ENCODE measurements around the gene XPO4.
A peak's percentile ranks its signal among the peaks of the same experiment; 100 is the strongest.

XPO4 gene

GRCh38 chr13:20822406-20822805 is 80.1 kb downstream of the XPO4 start:
- TF ChIP-seq CTCF (IDR thresholded peaks at IDR 0.05; ENCODE audit: low read length, missing control alignments): no peak
- DNase-seq (ENCODE audit: low read depth): no peak
- H3K4me3 ChIP-seq (replicated peaks; ENCODE audit: low read depth, low read length): no peak overlapping the region

GRCh38 chr13:20819715-20820114 is 82.8 kb downstream of the XPO4 start:
- no peak for DNase-seq (ENCODE audit: low read depth)
- H3K4me3 ChIP-seq (replicated peaks; ENCODE audit: low read depth, low read length): no peak overlapping the region
- TF ChIP-seq CTCF (IDR thresholded peaks at IDR 0.05; ENCODE audit: low read length, missing control alignments): no peak

- H3K4me3 ChIP-seq (replicated peaks; ENCODE audit: low read depth, low read length): no peak overlapping the region
- TF ChIP-seq CTCF (IDR thresholded peaks at IDR 0.05; ENCODE audit: low read length, missing control alignments): no peak
- no peak for DNase-seq (ENCODE audit: low read depth)
Observed at GRCh38 chr13:20815464-20815863, 87.1 kb downstream of the XPO4 start.

DNA sequence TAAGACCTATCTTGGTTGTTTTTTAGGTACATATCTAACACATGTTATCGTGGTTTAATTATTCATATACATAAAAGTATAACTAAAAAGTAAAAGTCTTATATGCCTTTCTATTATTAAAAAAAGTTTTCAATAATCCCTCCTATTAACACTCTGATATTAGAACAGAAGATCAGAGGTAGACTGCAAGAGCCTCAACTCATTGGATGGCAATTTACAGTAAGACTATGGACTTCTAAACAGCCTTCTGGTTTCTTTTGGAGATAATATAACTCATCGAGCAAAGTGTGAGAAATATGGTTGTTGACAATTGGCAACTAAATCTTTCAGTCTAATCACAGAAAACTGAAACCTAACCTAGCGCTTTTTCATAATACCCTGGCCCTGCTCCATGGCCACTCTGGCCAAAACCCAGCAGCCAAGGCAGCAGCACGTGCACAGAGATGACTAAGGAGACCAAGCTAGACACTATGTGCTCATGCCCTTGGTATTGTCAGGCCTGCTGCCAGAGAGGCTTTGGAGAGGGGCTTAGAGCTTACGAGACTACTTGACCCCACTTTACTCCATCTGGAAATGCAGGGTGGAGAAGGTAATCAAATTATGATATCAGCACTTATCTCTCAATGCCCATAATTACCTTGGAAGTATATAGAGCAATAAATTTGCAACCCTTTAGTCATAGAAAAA is 88.2 kb downstream of the XPO4 start:
- no peak for TF ChIP-seq CTCF (IDR thresholded peaks at IDR 0.05; ENCODE audit: low read length, missing control alignments)
- DNase-seq (ENCODE audit: low read depth): peak; percentile 96
- H3K4me3 ChIP-seq (replicated peaks; ENCODE audit: low read depth, low read length): peak overlapping the region; percentile 33

DNA sequence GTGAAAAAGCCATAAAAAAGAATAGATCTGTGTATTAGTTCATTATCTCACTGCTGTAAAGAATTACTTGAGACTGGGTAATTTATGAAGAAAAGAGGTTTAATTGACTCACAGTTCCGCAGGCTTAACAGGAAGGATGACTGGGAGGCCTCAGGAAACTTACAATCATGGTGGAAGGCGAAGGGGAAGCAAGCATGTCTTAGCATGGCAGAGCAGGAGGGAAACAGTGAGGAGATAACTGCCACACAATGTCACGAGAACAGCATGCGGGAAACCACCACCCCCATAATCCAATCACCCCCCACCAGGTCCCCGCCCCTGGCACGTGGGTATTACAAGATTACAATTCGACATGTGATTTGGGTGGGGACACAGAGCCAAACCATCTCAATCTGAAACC is 89.7 kb downstream of the XPO4 start:
- no peak for TF ChIP-seq CTCF (IDR thresholded peaks at IDR 0.05; ENCODE audit: low read length, missing control alignments)
- no peak for DNase-seq (ENCODE audit: low read depth)
- no peak overlapping the region for H3K4me3 ChIP-seq (replicated peaks; ENCODE audit: low read depth, low read length)

GRCh38 chr13:20810808-20811207 is 91.7 kb downstream of the XPO4 start:
- TF ChIP-seq CTCF (IDR thresholded peaks at IDR 0.05; ENCODE audit: low read length, missing control alignments): no peak
- no peak overlapping the region for H3K4me3 ChIP-seq (replicated peaks; ENCODE audit: low read depth, low read length)
- no peak for DNase-seq (ENCODE audit: low read depth)

DNA sequence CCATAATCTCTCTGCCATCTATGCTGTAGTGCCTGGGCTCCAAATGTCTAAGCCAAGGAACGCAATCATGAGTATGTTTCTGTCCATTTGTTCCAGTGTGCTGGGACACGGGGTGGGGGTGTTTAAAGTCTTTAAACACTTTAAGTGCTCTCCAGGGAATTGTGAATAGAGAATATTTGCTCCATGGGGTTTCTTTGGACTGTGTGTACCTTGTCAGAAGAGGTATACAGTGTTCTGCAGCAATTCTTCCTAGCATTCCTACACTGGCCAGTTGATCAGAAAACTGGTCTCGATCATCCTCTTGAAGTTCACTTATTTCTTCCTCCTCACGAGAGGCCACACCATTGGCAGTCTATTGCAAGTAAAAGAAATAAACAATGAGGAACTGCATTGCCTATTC is 93.7 kb downstream of the XPO4 start:
- DNase-seq (ENCODE audit: low read depth): no peak
- H3K4me3 ChIP-seq (replicated peaks; ENCODE audit: low read depth, low read length): no peak overlapping the region
- TF ChIP-seq CTCF (IDR thresholded peaks at IDR 0.05; ENCODE audit: low read length, missing control alignments): no peak
